Smooth muscle cell (in vitro differentiated cells): ENCODE results near the gene STK39. TPM values are rescaled to one million over a fixed set of nuclear protein-coding genes. Genes with fewer than 3 reads are reported as not detected.

Source experiments
- DNase-seq: peaks from one replicate; lab custom pipeline; 2025; ENCODE audit not compliant: unreplicated experiment; lab: John Stamatoyannopoulos, UW
- H2AFZ ChIP-seq: fragments of 200-600 bp; sonication (generic); 2 replicates; pipeline ENCODE4 v1.6.0; 2016; ENCODE audit warnings: antibody characterized with exemption, low read depth, mild to moderate bottlenecking
- H3F3A ChIP-seq: fragments of 200-600 bp; sonication (generic); 2 replicates; pipeline ENCODE4 v1.6.0; 2017; ENCODE audit warnings: antibody characterized with exemption, low read depth
- H3K27ac ChIP-seq: fragments of 200-600 bp; sonication (generic); 2 replicates; pipeline ENCODE4 v1.5.1; 2016; ENCODE audit warnings: low read depth, mild to moderate bottlenecking
- H3K27me3 ChIP-seq: fragments of 200-600 bp; sonication (generic); 2 replicates; pipeline ENCODE4 v1.6.1; 2016; ENCODE audit warnings: low read depth, mild to moderate bottlenecking
- H3K36me3 ChIP-seq: fragments of 200-600 bp; sonication (generic); 2 replicates; pipeline ENCODE4 v1.5.1; 2016; ENCODE audit warnings: low read depth
- H3K4me1 ChIP-seq: fragments of 200-600 bp; sonication (generic); 2 replicates; pipeline ENCODE4 v1.5.1; 2016; ENCODE audit warnings: low read depth
- H3K4me2 ChIP-seq: fragments of 200-600 bp; sonication (generic); 2 replicates; pipeline ENCODE4 v1.6.0; 2016; ENCODE audit warnings: mild to moderate bottlenecking
- H3K4me3 ChIP-seq: fragments of 200-600 bp; sonication (generic); 2 replicates; pipeline ENCODE4 v1.5.1; 2016; ENCODE audit warnings: mild to moderate bottlenecking
- H3K79me2 ChIP-seq: fragments of 200-600 bp; sonication (generic); 2 replicates; pipeline ENCODE4 v1.6.0; 2016; ENCODE audit warnings: low read depth, mild to moderate bottlenecking
- H3K9ac ChIP-seq: fragments of 200-600 bp; sonication (generic); 2 replicates; pipeline ENCODE4 v1.6.0; 2016; ENCODE audit warnings: low read depth
- H3K9me3 ChIP-seq: fragments of 200-600 bp; sonication (generic); replicated peaks from 2 replicates; pipeline ENCODE4 v1.5.1; 2016; ENCODE audit warnings: low read depth
- H4K20me1 ChIP-seq: fragments of 200-600 bp; sonication (generic); 2 replicates; pipeline ENCODE4 v1.6.0; 2016; ENCODE audit warnings: low read depth
- CTCF ChIP-seq: fragments of 200-600 bp; sonication (generic); IDR thresholded peaks from 2 replicates; pipeline ENCODE4 v1.5.1; 2017; ENCODE audit warnings: borderline replicate concordance, mild to moderate bottlenecking, antibody characterized with exemption; ENCODE audit not compliant: insufficient read depth, poor library complexity, severe bottlenecking
- WGBS: methylation state at CpG from one replicate; pipeline ENCODE4 v1.1.7; 2016; ENCODE audit warnings: low lambda C conversion rate; 5-methylcytosine and 5-hydroxymethylcytosine counted together
- polyA plus RNA-seq: library from polyadenylated mRNA; unstranded; fragments of >200 nt; fragmentation: Nextera tagmentation; extraction: Ambion mirVana; gene quantifications from 2 replicates; pipeline ENCODE4 v1.2.1, GENCODE V29; 2016
- total RNA-seq: library from RNA; depleted of rRNA; stranded (reverse); fragments of >200 nt; gene quantifications from 2 replicates; pipeline ENCODE4 v1.2.3, GENCODE V29; 2014

STK39 gene
- total and polyA plus RNA-seq, 2 experiments from 2014 or later: 21.1 to 37.8 TPM

GRCh38 chr2:168152902-168153530 lies 94.4 kb downstream of the STK39 start:
- Histone ChIP-seq H3K9ac (no peak overlapping the region), H3F3A (peaks cover 20% of the 10 kb centered on the region), H3K79me2 (no peaks in the 10 kb centered on the region), H3K4me3 (no peak overlapping the region), H4K20me1 (peaks cover 31% of the 10 kb centered on the region), H3K4me2 (no peak overlapping the region), H3K27ac (no peak overlapping the region), H2AFZ (no peak overlapping the region), H3K4me1 (peaks cover 12% of the 10 kb centered on the region), H3K27me3 (no peaks in the 10 kb centered on the region), H3K36me3 (no peaks in the 10 kb centered on the region), H3K9me3 (no peaks in the 10 kb centered on the region)
- no peak for TF ChIP-seq CTCF
- WGBS: 95% methylated on average over 2 of the region's 2 CpGs
- no peak for DNase-seq

- Histone ChIP-seq H4K20me1 (peaks cover 14% of the 10 kb centered on the region), H3K36me3 (no peaks in the 10 kb centered on the region), H3K79me2 (no peaks in the 10 kb centered on the region), H3K4me3 (no peak overlapping the region), H3K4me2 (peak overlapping the region; percentile 41), H3K27ac (peak overlapping the region; percentile 14), H2AFZ (no peak overlapping the region), H3K9me3 (no peaks in the 10 kb centered on the region), H3F3A (peaks cover 14% of the 10 kb centered on the region), H3K9ac (no peak overlapping the region), H3K4me1 (peaks cover 16% of the 10 kb centered on the region), H3K27me3 (no peaks in the 10 kb centered on the region)
- no peak for TF ChIP-seq CTCF
- WGBS: 86% methylated on average over 6 of the region's 6 CpGs
- DNase-seq: no peak
These were observed 97.4 kb downstream of the STK39 start for GRCh38 chr2:168149986-168150385.

- Histone ChIP-seq H3F3A (peaks cover 14% of the 10 kb centered on the region), H3K4me3 (no peak overlapping the region), H2AFZ (no peak overlapping the region), H3K9ac (no peak overlapping the region), H3K36me3 (no peaks in the 10 kb centered on the region), H3K9me3 (no peaks in the 10 kb centered on the region), H3K27ac (peak overlapping the region; percentile 14), H3K4me1 (peaks cover 16% of the 10 kb centered on the region), H4K20me1 (peaks cover 14% of the 10 kb centered on the region), H3K4me2 (peak overlapping the region; percentile 41), H3K27me3 (no peaks in the 10 kb centered on the region), H3K79me2 (no peaks in the 10 kb centered on the region)
- DNase-seq: no peak
- TF ChIP-seq CTCF: no peak
- WGBS: 41% methylated on average over 5 of the region's 5 CpGs
These were observed 98.0 kb downstream of the STK39 start for GRCh38 chr2:168149150-168149974.
